Measurements from ENCODE around the gene RERE.

The RERE gene

GRCh38 chr1:8350914-8351684 is 466.3 kb downstream of the RERE start:
- no peak overlapping the region for H3K4me3 ChIP-seq (ENCODE audit: insufficient read depth, low read length, poor library complexity, severe bottlenecking)
- no peak for TF ChIP-seq CTCF (IDR thresholded peaks at IDR 0.05; ENCODE audit: insufficient read depth, low read length, poor library complexity, severe bottlenecking)
- no peak for TF ChIP-seq EZH2phosphoT487 (conservative IDR thresholded peaks at IDR 0.05; ENCODE audit: low read length)
- no peak overlapping the region for H3K4me2 ChIP-seq (ENCODE audit: low read depth, low read length, poor library complexity, severe bottlenecking)
- H3K27ac ChIP-seq (ENCODE audit: low read depth, low read length): no peak overlapping the region
- no peaks in the 10 kb centered on the region for H3K9me3 ChIP-seq (ENCODE audit: insufficient read depth, low read length)
- H2AFZ ChIP-seq (ENCODE audit: low read depth, low read length, severe bottlenecking): no peak overlapping the region
- no peaks in the 10 kb centered on the region for H3K36me3 ChIP-seq (ENCODE audit: low read length)
- no peaks in the 10 kb centered on the region for H3K9me2 ChIP-seq (replicated peaks; ENCODE audit: insufficient read depth, low read length)
- no peaks in the 10 kb centered on the region for H3K79me2 ChIP-seq (ENCODE audit: insufficient read depth, low read length)
- H3F3A ChIP-seq (ENCODE audit: insufficient read depth): peaks cover 8% of the 10 kb centered on the region; the same call in 1 of the 2 replicates
- no peaks in the 10 kb centered on the region for H4K20me1 ChIP-seq (ENCODE audit: low read depth, low read length)
- no peaks in the 10 kb centered on the region for H3K27me3 ChIP-seq (ENCODE audit: low read length)
- no peak overlapping the region for H3K9ac ChIP-seq (ENCODE audit: low read length)

GRCh38 chr1:8349961-8350360 is 467.5 kb downstream of the RERE start:
- no peaks in the 10 kb centered on the region for H3K27me3 ChIP-seq (ENCODE audit: low read length)
- H4K20me1 ChIP-seq (ENCODE audit: low read depth, low read length): no peaks in the 10 kb centered on the region
- H3K79me2 ChIP-seq (ENCODE audit: insufficient read depth, low read length): no peaks in the 10 kb centered on the region
- no peak overlapping the region for H3K9ac ChIP-seq (ENCODE audit: low read length)
- H3K4me3 ChIP-seq (ENCODE audit: insufficient read depth, low read length, poor library complexity, severe bottlenecking): no peak overlapping the region
- H2AFZ ChIP-seq (ENCODE audit: low read depth, low read length, severe bottlenecking): no peak overlapping the region
- H3K4me2 ChIP-seq (ENCODE audit: low read depth, low read length, poor library complexity, severe bottlenecking): no peak overlapping the region
- no peaks in the 10 kb centered on the region for H3K9me2 ChIP-seq (replicated peaks; ENCODE audit: insufficient read depth, low read length)
- no peaks in the 10 kb centered on the region for H3K36me3 ChIP-seq (ENCODE audit: low read length)
- H3K27ac ChIP-seq (ENCODE audit: low read depth, low read length): no peak overlapping the region
- H3F3A ChIP-seq (ENCODE audit: insufficient read depth): peaks cover 5% of the 10 kb centered on the region; the same call in 1 of the 2 replicates
- TF ChIP-seq EZH2phosphoT487 (conservative IDR thresholded peaks at IDR 0.05; ENCODE audit: low read length): no peak
- no peak for TF ChIP-seq CTCF (IDR thresholded peaks at IDR 0.05; ENCODE audit: insufficient read depth, low read length, poor library complexity, severe bottlenecking)
- H3K9me3 ChIP-seq (ENCODE audit: insufficient read depth, low read length): no peaks in the 10 kb centered on the region

- Histone ChIP-seq H3K9me3 (ENCODE audit: insufficient read depth, low read length) (no peaks in the 10 kb centered on the region), H3K4me3 (ENCODE audit: insufficient read depth, low read length, poor library complexity, severe bottlenecking) (no peak overlapping the region), H2AFZ (ENCODE audit: low read depth, low read length, severe bottlenecking) (no peak overlapping the region), H3F3A (ENCODE audit: insufficient read depth) (peaks cover under 1% of the 10 kb centered on the region; the same call in 1 of the 2 replicates), H3K79me2 (ENCODE audit: insufficient read depth, low read length) (no peaks in the 10 kb centered on the region), H3K36me3 (ENCODE audit: low read length) (no peaks in the 10 kb centered on the region), H4K20me1 (ENCODE audit: low read depth, low read length) (no peaks in the 10 kb centered on the region), H3K27ac (ENCODE audit: low read depth, low read length) (no peak overlapping the region), H3K4me2 (ENCODE audit: low read depth, low read length, poor library complexity, severe bottlenecking) (no peak overlapping the region), H3K9ac (ENCODE audit: low read length) (no peak overlapping the region), H3K27me3 (ENCODE audit: low read length) (no peaks in the 10 kb centered on the region), H3K9me2 (replicated peaks; ENCODE audit: insufficient read depth, low read length) (no peaks in the 10 kb centered on the region)
- no peak for TF ChIP-seq CTCF (IDR thresholded peaks at IDR 0.05; ENCODE audit: insufficient read depth, low read length, poor library complexity, severe bottlenecking)
These were observed 468.0 kb downstream of the RERE start for GRCh38 chr1:8349473-8349865.

All from SU-DHL-6 (cell line).